HG02884 (cell line): ENCODE results near the gene RABGAP1.

Experiments
- ATAC-seq: cut with Tn5 transposase; IDR thresholded peaks from one replicate; pipeline ENCODE4 v1.9.1; 2021; ENCODE audit warnings: mild to moderate bottlenecking, moderate library complexity; ENCODE audit not compliant: unreplicated experiment

RABGAP1 gene

DNA sequence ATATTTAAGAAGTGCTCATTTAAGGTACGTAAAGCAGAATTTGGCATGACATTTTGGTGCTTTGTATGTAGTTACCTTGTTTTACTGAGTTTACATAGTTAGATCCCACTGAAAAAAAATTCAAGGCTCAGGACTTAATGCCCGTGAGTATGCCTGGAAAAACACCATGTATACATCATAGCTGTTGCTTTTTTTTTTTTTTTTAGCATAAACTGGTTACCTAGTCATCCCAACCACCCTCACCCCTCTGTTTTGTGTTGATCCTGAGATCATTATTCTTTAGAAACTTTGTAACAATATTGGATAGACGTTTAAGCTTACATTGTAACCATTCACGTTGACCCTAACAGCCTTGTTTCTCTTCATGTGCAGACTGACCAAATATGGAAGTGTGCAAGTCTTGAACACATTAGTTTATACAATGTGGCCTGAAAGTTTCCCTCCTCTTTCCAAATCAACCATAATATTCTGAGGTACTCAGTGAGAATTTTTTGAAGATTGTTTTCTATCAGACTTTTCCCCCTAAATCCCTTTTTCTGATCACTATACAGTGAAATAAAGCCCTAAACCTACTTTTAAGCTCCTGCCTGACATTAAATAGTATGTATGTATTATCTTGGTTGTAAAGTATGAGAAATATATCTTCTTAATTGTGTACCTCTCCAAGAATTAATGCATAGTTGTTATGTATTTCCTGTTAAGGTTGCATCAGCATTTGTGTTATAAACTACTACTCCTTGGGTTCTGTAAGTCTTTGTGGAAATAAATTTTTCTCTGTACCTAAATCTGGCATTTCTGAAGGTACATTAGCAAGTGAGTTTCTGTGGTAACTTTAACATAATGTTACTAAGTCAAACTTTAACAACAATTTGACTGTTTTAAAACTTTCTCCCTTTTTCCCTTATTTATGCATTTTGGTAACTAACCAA lies 4.4 kb downstream of the RABGAP1 start:
- no peak for ATAC-seq

DNA sequence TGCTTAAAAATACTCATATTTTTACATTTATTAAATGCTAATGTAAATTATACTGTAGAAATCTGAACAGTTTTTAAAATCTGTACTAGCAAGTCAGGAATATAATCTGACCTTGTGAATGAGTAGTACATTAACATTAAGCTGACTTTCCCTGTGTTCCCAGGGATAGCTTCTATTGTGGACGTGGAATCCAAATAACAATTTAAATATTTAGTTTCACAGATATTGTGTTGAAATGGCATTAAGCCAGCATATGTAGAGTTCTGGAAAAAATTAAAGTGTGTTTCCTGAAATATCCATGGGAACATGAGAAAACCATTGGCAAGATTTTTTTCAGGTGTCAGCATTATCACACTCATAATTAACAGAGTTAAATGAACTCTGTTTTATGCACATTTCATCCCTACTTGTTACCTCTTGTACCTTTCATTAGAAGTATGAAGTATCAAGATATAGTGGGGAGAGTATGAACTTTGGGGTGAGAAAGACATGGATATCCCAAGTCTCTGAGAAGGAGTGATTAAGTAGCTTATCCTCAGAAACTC lies 5.7 kb downstream of the RABGAP1 start:
- ATAC-seq: no peak

DNA sequence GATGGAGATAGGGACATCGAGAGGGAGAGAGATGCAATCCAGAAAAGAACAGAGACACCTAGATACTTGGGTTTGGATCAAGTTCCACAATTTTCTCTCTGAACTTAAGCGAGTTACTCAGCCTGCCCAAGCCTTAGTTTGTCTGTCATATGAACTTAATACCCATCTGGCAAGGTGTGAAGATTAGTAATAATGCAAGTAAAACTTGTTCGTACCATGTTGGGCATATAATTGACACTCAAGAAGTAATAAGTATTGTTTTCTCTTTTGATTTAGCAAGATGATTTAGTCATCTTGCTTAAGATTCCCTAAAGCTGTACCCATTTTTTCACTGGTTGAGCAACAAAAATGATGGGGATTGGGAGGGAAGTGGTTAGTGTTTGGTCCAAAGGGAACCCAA lies 7.5 kb downstream of the RABGAP1 start:
- no peak for ATAC-seq

DNA sequence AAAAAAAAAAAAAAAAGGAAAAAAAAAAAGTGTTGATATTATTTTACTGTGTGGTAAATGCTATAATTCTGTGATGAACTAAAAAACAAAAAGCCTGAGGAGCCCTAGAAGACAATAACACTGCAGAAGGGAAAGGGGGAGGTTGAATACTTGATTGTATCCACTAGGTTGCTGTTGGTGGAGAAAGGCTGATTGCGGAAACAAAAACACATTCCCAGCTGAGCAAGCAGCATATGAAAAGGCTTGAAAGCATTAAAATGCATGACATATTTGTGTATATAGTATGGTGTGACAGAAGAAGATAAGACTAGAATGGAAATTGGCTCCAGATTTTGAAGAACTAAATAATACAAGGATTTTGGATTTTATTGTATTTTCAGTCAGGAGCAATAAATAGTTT lies 8.9 kb downstream of the RABGAP1 start:
- no peak for ATAC-seq

DNA sequence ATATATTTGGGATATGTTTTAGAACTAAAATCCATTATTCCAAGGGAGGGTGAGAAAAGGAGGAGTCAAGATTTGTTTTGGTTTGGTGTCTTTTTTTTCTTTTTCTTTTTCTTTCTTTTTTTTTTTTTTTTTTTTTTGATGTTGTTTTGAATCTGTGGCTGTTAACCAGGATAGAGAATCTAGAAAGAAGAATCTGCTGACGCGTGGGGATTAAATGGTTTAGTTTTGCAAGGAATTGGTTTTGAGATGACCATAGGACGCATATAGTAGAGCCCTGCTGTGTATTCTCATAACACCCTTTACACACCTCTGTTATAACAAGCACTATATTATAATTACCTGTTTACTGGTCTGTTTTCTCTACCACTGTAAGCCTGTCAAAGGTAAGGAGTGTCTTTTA lies 9.4 kb downstream of the RABGAP1 start:
- no peak for ATAC-seq

DNA sequence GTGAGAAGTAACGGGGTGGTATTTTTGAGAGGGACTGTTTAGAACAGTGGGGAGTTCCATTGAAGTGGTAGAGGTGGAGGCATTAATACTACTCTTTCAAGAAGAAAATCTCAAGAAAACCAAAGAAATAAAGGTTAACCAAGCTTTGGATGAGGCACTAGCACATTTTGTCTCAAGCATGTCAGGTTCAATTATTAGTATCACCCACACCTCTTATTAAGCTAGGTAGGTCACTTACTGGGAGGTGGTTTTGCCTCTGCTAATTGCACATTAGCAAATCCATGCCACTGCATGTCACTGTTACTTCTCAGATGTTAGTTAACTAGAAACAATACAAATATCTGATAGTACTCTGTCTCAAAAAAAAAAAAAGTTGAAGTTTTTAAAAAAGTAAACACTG lies 10.2 kb downstream of the RABGAP1 start:
- no peak for ATAC-seq

DNA sequence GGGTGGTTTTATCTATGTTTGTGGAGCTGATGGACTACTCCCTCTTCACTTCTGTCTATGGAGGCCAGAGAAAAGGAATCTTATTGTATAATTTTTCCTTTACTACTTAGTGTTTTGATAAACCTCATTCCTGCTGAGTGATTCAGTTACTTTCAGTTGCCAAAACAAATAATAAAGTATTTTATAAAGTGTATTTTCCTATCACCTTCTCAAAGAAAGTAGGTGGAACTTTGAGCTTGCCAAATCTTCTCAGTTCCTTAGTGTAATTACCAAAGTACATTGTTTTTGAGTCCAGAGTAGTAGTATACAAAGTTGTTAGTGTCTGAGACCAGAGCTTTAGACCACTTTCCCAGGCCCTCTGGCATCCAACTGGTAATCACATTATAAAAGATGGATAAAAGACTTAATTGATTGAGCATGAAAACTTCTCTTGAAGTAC lies 13.5 kb downstream of the RABGAP1 start:
- ATAC-seq: no peak

DNA sequence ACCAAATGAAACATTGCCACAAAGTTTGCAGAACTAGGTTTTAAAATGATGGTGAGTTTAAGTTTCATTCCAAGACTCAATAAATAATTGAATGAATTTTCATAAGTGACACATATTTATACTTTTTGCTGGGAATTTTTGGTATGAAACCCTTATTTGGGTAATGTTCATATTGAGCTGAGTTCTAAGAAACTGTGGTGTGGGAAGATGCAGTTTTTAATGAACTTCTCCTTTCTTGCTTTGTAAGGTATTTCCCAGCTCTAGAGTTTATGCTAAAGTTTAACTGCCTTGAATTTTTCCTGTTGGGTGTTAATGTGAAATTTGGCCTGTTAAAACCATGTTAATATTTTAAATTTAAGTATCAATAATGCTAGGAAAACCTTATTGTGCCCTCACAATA lies 15.1 kb downstream of the RABGAP1 start:
- no peak for ATAC-seq

DNA sequence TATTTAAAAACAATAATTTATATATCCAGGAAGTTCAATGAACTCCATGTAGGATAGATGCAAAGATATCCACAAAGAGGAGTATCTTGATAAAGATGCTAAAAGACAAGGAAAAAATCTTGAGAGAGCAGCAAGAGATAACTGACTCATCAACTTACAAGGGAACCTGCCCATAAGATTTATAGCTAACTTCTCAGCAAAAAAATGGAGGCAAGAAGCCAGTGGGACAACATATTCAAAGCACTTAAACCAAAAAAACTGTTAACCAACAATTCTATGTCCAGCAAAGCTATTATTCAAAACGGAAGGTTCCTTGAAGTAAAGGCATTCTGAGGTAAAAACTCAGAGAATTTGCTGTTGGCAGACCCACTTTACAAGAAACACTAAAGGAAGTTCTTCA lies 20.3 kb downstream of the RABGAP1 start:
- ATAC-seq: no peak

DNA sequence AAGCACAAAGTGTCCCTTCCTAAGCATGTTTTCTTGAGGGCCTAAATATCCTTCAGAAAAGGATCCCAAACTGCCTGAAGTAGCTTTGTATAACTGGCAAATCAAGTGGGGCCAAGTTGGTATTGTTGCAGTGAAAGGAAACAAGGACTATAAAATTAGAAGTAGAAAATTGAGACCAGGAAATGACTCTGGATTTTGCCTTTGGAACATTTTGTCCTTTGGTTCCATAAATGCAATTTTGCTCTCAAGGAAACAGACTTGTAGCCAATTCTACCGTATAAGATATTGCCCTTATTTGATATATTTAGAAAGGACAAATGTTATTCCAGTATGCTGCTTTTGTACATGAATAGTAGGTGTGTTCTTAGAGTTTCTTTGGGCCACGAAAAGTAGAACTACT lies 34.4 kb downstream of the RABGAP1 start:
- ATAC-seq: no peak

DNA sequence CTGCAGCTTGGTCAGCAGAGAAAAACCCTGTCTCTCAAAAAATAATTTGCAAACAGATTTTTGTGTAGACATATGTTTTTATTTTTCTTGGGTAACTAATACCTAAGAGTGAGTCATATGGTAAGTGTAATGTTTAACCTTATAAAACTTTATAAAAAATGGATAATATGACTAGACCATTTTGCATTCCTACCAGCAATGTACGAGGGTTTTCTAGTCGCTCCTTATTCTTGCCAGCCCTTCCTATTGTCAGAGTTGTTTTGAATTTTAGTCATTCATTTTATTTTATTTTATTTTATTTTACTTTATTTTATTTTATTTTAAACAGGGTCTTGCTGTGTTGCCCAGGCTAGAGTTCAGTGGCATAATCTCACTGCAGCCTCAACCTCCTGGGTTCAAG lies 37.8 kb downstream of the RABGAP1 start:
- no peak for ATAC-seq

DNA sequence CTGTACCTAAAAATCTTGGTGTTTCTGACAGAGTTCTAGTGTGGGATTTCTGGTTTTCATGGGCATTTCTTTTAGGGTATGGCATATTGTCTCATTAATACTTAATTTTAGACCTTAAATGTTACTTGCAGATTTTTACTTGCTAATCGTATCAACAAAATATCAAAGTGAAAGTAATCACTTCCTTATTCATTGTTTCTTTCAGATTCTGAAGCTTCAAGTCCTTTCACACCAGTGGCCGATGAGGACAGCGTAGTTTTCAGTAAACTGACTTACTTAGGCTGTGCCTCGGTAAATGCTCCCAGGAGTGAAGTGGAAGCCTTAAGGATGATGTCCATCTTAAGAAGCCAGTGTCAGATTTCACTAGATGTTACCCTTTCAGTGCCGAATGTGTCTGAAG lies 45.2 kb downstream of the RABGAP1 start:
- ATAC-seq: no peak

DNA sequence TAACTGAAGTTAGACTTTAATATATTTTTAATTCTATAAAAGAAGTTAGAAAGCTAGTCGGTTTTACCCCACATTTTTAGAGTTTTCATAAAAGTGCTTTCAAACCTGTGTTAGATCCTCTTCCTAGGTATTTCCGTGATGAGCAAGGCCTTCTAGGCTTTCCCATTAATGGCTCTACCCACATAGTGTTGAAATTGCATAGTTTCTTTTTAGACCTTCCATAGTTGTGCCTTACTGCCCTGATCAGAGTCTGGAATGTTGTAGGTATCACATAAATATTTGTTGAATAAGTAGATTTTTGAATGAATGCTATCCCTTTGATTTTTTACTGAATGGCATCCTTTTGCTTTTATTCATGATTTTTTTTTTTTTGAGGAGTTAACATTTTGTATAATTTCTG lies 47.3 kb downstream of the RABGAP1 start:
- ATAC-seq: no peak

DNA sequence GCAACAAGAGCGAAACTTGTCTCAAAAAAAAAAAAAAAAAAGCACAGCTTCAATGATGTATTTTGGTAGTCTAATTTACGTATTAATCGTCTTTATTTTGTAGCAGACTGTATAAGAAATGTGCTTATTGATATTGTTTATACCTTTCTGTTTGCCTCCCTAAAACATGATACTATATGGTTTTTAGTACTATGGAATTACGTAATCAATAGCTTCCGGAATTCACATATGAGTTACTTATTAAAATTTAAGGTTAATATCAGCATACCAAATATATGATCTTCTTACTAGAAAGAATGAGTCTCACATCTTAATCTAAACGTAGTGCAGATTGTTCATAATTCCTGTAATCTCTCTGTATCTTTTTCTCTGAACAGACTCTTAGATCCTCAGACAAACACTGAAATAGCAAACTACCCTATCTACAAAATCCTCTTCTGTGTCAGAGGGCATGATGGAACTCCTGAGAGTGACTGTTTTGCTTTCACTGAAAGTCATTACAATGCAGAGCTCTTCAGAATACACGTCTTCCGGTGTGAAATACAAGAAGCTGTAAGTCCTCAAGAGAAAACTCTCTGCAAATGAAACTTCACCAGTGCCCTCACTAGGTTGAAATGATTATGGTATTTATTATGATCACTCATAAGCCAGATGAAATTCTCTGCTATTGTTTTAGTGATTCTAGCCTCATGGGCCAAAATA lies 48.3 kb downstream of the RABGAP1 start:
- ATAC-seq: no peak

DNA sequence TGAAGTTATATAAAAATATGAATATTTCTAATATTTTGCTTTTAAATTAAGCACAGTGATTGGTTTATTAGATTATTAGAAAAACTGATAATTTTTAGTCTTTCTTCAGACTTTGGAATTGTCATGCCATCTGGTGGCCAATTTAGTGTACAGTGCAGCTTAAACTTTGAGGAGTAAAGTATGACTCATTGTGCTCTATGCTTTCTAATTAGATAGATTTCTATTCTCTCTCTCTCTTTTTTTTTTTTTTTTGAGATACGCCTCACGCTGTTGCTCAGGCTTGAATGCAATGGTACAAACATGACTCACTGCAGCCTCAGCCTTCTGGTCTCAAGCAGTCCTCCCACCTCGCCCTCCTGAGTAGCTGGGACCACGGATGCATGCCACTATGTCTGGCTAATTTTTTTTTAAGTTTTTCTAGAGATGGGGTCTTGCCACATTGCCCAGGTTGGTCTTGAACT lies 50.6 kb downstream of the RABGAP1 start:
- no peak for ATAC-seq

DNA sequence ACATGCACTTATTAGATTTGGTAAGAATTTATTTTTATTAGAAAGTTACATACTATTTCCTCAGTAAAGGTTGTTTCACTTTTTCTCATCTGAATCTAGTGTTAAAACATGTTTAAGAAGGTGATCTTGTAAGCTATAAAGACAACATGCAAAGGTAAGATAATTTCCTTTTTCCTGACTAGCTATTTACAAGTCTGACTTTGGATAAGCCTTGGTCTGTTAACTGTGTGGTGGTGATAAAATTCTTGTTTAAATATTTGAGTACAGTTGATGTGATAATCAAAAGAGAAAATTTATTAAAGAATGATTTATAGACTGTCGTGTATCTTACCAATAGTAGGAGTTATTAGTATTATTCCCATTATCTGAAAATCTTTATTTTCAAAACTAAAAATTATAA lies 55.8 kb downstream of the RABGAP1 start:
- no peak for ATAC-seq

DNA sequence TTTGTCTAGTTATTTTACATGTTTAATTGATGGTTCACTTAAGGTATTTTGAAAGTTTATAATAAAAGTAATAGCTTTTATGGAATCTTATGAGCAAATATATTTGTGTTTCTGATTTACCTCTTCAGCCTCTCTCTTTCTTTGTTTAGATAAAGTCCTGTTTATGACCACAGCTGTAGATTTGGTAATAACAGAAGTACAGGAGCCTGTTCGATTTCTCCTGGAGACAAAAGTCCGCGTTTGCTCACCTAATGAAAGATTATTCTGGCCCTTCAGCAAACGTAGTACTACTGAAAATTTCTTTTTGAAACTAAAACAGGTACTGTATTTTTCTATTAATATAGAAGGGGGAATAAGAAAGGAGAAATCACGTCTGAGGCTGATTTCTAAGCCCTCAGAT lies 57.6 kb downstream of the RABGAP1 start:
- ATAC-seq: no peak

DNA sequence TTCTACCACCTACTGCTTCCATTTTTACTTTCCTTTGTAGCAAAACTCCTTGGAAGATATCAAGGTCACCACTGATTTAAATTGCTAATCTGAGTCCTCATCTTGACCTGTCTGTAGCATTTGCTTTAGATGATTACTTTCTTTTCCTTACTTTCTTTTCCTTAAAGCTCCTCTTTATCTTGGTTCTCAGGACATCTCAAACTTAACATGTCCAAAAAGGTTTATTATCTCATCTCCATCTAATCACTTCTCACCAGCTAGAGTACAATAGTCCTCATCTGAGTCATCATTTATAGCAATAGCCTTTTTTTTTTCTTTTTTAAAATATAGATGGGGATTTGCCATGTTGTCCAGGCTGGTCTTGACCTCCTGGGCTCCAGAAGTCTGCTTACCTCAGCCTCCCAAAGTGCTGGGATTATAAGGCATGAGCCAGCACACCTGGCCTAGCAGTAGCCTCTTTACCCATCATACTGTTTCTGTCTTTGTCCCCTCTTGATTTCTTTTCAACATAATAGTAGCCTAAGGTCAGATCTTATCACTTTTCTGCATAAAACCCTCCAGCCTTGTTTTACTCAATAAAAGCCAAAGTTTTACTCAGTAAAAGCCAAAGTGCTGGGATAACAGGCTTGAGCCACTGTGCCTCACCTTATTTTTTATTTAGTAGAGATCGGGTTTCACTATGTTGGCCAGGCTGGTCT lies 59.7 kb downstream of the RABGAP1 start:
- no peak for ATAC-seq

DNA sequence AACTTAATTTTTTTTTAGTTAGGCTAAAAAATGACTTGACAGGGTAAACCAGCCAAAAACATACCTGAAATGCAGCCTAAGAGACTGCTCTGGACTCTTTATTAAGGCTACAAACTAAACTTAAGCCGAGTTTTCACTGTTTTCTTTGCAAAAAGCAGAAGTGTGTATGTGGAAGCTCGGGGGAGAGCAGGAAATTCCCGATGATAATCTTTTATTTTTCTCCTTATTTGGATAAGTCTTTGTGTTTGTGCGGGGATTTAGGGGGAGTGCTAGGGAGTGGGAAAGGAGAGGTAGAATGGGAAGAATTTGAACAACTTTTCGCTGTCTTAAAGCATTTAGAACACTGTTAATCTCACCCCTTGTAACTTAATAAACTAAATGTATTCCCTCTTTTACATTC lies 61.9 kb downstream of the RABGAP1 start:
- no peak for ATAC-seq

DNA sequence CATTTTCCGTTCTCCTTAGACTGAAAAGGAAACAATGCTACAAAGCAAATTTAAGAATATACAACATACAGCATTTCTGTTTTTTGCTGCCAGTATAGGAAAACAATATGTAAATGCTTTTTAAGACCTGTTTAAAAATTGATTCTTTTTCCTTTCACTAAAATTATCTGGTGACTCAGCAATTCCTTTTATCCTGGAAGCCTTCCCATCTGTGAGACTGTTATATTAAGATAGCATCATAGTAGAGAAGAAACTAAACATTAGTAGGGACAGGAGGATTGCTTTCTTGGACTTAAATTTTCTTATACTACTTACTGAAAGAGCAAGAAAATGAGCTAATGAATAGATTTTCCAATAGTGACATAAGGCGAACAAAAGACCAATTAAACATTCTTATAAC lies 62.6 kb downstream of the RABGAP1 start:
- ATAC-seq: no peak

DNA sequence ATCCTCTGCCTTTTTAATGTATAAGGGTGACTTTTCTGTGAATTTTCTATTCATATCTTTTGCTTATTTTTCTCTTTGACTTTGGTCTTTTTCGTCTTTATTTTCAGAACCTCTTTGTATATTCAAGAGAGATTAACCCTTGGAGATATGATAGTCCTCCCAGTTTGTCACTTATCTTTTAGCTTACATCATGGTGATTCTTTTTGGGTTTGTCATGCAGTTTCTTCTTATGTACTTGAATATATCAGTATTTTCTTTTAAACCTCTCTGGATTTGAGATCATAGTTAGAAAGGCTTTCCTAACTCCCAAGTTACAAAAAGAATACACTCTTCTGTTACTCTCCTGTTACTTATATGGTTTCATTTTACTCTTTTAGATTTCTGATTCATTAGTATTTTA lies 65.1 kb downstream of the RABGAP1 start:
- ATAC-seq: no peak
